ENCODE measurements around the gene LRRC17. TPM values are rescaled to one million over a fixed set of nuclear protein-coding genes. Genes with fewer than 3 reads are reported as not detected.
A peak's percentile ranks its signal among the peaks of the same experiment; 100 is the strongest.

LRRC17 gene
- total RNA-seq, 6 experiments from 2014 or later = 0.64 to 1.8 (median 1.3) TPM

DNA sequence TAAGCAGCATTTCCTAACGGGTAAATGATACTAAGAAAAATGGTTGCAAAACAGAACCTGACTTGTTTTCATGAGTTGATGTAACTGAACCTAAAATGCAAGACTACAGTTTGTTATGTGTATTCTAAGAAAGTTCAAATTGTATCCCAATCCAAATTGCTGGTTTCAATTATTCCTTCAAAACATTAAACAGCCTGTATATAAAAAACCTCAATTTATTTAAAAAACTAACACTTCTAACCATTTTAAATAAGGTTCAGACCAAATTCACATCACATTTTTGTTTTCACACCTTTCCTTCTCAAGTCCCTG is 80.9 kb downstream of the LRRC17 start:
- WGBS (ENCODE audit: insufficient coverage, low coverage, low lambda C conversion rate, missing lambda C conversion rate) = 4% methylated on average over 1 of the region's 1 CpG
- DNase-seq = no peak
- Histone ChIP-seq H3K4me1 (peaks cover 0 to 15% (median 0%) of the 10 kb centered on the region in 4 donors), H3K27me3 (no peaks in the 10 kb centered on the region), H3K36me3 (no peaks in the 10 kb centered on the region), H3K9me3 (no peaks in the 10 kb centered on the region), H3K4me3 (no peak overlapping the region), H3K27ac (peak overlapping the region in 1 of 3 donors; percentile 44)
- no peak for ATAC-seq
- intact Hi-C loops (cut with DNase I) = no loop called here
- TF ChIP-seq, protein P1, sequence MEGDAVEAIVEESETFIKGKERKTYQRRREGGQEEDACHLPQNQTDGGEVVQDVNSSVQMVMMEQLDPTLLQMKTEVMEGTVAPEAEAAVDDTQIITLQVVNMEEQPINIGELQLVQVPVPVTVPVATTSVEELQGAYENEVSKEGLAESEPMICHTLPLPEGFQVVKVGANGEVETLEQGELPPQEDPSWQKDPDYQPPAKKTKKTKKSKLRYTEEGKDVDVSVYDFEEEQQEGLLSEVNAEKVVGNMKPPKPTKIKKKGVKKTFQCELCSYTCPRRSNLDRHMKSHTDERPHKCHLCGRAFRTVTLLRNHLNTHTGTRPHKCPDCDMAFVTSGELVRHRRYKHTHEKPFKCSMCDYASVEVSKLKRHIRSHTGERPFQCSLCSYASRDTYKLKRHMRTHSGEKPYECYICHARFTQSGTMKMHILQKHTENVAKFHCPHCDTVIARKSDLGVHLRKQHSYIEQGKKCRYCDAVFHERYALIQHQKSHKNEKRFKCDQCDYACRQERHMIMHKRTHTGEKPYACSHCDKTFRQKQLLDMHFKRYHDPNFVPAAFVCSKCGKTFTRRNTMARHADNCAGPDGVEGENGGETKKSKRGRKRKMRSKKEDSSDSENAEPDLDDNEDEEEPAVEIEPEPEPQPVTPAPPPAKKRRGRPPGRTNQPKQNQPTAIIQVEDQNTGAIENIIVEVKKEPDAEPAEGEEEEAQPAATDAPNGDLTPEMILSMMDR (IDR thresholded peaks at IDR 0.05) = no peak
- TF ChIP-seq POLR2A (IDR thresholded peaks at IDR 0.05) = no peak

DNA sequence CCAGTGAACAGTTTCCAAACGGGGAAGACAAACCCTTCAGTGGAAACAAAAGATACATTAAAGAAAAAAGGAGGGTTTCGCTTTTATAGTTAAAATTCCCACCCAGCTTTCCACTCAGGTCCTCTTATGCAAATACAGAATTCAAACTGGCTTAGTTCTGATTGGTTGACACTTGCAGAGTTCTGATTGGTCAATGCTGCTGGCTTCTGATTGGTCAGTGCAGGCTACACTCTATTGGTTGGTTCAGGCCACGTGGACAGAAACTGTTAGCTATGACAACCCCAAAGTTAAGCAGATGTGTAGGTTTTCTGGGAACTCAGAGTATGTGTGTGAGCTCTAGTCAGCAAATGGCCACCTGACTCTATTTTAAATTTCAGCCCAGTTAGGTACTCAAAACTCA is 81.8 kb downstream of the LRRC17 start:
- no peaks in the 10 kb centered on the region for H3K36me3 ChIP-seq
- H3K27ac ChIP-seq = no peak overlapping the region
- ATAC-seq (no peak), DNase-seq (no peak)
- TF ChIP-seq POLR2A (IDR thresholded peaks at IDR 0.05) = no peak
- TF ChIP-seq, protein P1 (IDR thresholded peaks at IDR 0.05) = no peak
- H3K27me3 ChIP-seq = no peaks in the 10 kb centered on the region
- intact Hi-C loops (cut with DNase I) = no loop called here
- H3K9me3 ChIP-seq = no peaks in the 10 kb centered on the region
- peaks cover 0 to 15% (median 0%) of the 10 kb centered on the region in 4 donors for H3K4me1 ChIP-seq
- 70% methylated on average over 2 of the region's 3 CpGs for WGBS (ENCODE audit: insufficient coverage, low coverage, low lambda C conversion rate, missing lambda C conversion rate)
- H3K4me3 ChIP-seq = no peak overlapping the region

Other genes with a start within 250 kb of the LRRC17 start
- gene POLR2J2, start 241.3 kb upstream of the LRRC17 start, total RNA-seq = 1 to 10 TPM in 4 of 6 experiments, under 1 TPM in 2; 0.25 to 9.5 (median 5.2) TPM
- 10 to 100 TPM in 2 of 6 experiments, 1 to 10 TPM in 4; 6.4 to 13.5 (median 8.4) TPM for gene FAM185A, start 164.0 kb upstream of the LRRC17 start, total RNA-seq
- gene FBXL13, start 161.8 kb downstream of the LRRC17 start, total RNA-seq = under 1 TPM in 4 of 6 experiments, not detected in 2; 0.12 to 0.31 (median 0.20) TPM
- 10 to 100 TPM; 18.4 to 33.4 (median 22.8) TPM for gene ARMC10, start 162.1 kb downstream of the LRRC17 start, total RNA-seq
- gene NAPEPLD, start 236.1 kb downstream of the LRRC17 start, total RNA-seq = 10 to 100 TPM in 2 of 6 experiments, 1 to 10 TPM in 4; 5.8 to 24.6 (median 8.1) TPM

Measured in right lobe of liver (tissue), 6 donors.